Esophagus squamous epithelium (tissue), 4 donors: ENCODE measurements around the gene LTBP1.

ENCODE experiments used
- CTCF ChIP-seq, 6 experiments: fragments of 450-650 bp in 4 of 6; fragments of 200-600 bp in 2 of 6; sonication (generic) in 2 of 6; IDR thresholded peaks; one replicate each; pipeline ENCODE4 v1.5.1; 2016 to 2019; ENCODE audit warnings: antibody characterized with exemption in 6 of 6, mild to moderate bottlenecking in 4 of 6, moderate library complexity in 4 of 6
- POLR2A ChIP-seq, 4 donors: fragments of 450-650 bp; IDR thresholded peaks; one replicate each; pipeline ENCODE4 v1.6.1; 2017; ENCODE audit warnings: antibody characterized with exemption in 4 of 4, mild to moderate bottlenecking in 4 of 4, moderate library complexity in 3 of 4

GRCh38 chr2:33333433-33333832 is 386.7 kb downstream of the LTBP1 start:
- TF ChIP-seq POLR2A (IDR thresholded peaks at IDR 0.05) (no peak), CTCF (IDR thresholded peaks at IDR 0.05) (no peak)
